Prostate gland (tissue), 2 donors: Measurements from ENCODE around the gene ING5. TPM values are rescaled to one million over a fixed set of nuclear protein-coding genes. Genes with fewer than 3 reads are reported as not detected.

Source experiments
- DNase-seq: peaks from one replicate; pipeline ENCODE4 v3.0.0-alpha.2; 2019; ENCODE audit warnings: low spot score
- H3K27ac ChIP-seq, 2 donors: fragments of 200-600 bp; sonication (generic); 2 replicates each; pipeline ENCODE4 v1.5.1; 2017 to 2019
- H3K27me3 ChIP-seq: fragments of 200-600 bp; sonication (generic); replicated peaks from 2 replicates; pipeline ENCODE4 v1.5.1; 2019; ENCODE audit not compliant: insufficient read depth
- H3K36me3 ChIP-seq, 2 donors: fragments of 200-600 bp; sonication (generic); 1 replicate in 1 of 2; 2 replicates in 1 of 2; pipeline versions ENCODE4 v1.5.1 to v1.8.1; 2017 to 2019
- H3K4me1 ChIP-seq: fragments of 200-600 bp; sonication (generic); replicated peaks from 2 replicates; pipeline ENCODE4 v1.5.1; 2019
- H3K4me3 ChIP-seq, 2 donors: fragments of 200-600 bp; sonication (generic); 2 replicates each; pipeline ENCODE4 v1.5.1; 2017 to 2019
- H3K9me3 ChIP-seq: fragments of 200-600 bp; sonication (generic); 2 replicates; pipeline ENCODE4 v1.5.1; 2017
- POLR2A ChIP-seq: fragments of 450-650 bp; IDR thresholded peaks from one replicate; pipeline ENCODE4 v1.6.1; 2016; ENCODE audit warnings: antibody characterized with exemption, mild to moderate bottlenecking
- POLR2AphosphoS5 ChIP-seq: sonication (generic); formaldehyde crosslinking; IDR thresholded peaks from one replicate; pipeline ENCODE4 v1.6.1; 2017; ENCODE audit warnings: antibody characterized with exemption
- WGBS: methylation state at CpG from one replicate; pipeline ENCODE4 v1.1.5; 2018; 5-methylcytosine and 5-hydroxymethylcytosine counted together
- intact Hi-C: fragments of 100-400 bp; cut with DNase I; formaldehyde crosslinking; loops from one replicate; pipeline ENCODE4 v1.14.2; 2022
- total RNA-seq, 2 donors: library from RNA; depleted of rRNA; stranded (reverse); fragments of >200 nt; gene quantifications; one replicate each; pipeline ENCODE4 v1.1.0, GENCODE V29; 2016
- TF ChIP-seq, protein P1 (sequence below), 4 experiments: fragments of 200-600 bp in 2 of 4; fragments of 450-650 bp in 2 of 4; sonication (generic) in 2 of 4; IDR thresholded peaks; 1 replicate in 3 of 4; 2 replicates in 1 of 4; pipeline ENCODE4 v1.5.1; 2016 to 2019; ENCODE audit warnings: antibody characterized with exemption in 4 of 4, mild to moderate bottlenecking in 2 of 4, moderate library complexity in 2 of 4

Gene ING5
- total RNA-seq, 2 donors from 2014 or later = 65.6 to 84.8 TPM

DNA sequence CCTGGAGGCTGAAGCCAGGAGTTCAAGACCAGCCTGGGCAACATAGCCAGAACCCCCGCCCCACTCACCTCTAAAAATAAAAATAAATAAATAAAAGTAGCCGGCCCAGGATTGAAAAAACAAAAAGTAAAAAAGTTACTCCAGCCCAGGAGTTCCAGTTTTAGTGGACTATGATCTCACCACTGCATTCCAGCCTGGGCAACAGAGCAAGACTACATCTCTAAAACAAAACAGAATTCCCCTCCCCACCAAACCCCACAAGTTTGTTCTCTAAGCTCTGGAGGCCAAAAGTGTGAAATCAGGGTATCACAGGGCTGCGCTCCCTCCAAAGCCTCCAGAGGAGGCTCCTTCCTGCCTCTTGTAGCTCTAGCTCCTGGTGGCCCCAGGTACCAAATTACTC, 34.3 kb downstream of the ING5 start:
- Histone ChIP-seq H3K4me3 (no peak overlapping the region), H3K36me3 (no peaks in the 10 kb centered on the region), H3K27me3 (no peaks in the 10 kb centered on the region), H3K4me1 (no peaks in the 10 kb centered on the region), H3K9me3 (no peaks in the 10 kb centered on the region), H3K27ac (no peak overlapping the region)
- TF ChIP-seq POLR2AphosphoS5 (no peak), POLR2A (no peak)
- TF ChIP-seq, protein P1, sequence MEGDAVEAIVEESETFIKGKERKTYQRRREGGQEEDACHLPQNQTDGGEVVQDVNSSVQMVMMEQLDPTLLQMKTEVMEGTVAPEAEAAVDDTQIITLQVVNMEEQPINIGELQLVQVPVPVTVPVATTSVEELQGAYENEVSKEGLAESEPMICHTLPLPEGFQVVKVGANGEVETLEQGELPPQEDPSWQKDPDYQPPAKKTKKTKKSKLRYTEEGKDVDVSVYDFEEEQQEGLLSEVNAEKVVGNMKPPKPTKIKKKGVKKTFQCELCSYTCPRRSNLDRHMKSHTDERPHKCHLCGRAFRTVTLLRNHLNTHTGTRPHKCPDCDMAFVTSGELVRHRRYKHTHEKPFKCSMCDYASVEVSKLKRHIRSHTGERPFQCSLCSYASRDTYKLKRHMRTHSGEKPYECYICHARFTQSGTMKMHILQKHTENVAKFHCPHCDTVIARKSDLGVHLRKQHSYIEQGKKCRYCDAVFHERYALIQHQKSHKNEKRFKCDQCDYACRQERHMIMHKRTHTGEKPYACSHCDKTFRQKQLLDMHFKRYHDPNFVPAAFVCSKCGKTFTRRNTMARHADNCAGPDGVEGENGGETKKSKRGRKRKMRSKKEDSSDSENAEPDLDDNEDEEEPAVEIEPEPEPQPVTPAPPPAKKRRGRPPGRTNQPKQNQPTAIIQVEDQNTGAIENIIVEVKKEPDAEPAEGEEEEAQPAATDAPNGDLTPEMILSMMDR (IDR thresholded peaks at IDR 0.05) = no peak
- DNase-seq = no peak
- intact Hi-C loops = no loop called here
- WGBS = 81% methylated on average over 3 of the region's 3 CpGs

DNA sequence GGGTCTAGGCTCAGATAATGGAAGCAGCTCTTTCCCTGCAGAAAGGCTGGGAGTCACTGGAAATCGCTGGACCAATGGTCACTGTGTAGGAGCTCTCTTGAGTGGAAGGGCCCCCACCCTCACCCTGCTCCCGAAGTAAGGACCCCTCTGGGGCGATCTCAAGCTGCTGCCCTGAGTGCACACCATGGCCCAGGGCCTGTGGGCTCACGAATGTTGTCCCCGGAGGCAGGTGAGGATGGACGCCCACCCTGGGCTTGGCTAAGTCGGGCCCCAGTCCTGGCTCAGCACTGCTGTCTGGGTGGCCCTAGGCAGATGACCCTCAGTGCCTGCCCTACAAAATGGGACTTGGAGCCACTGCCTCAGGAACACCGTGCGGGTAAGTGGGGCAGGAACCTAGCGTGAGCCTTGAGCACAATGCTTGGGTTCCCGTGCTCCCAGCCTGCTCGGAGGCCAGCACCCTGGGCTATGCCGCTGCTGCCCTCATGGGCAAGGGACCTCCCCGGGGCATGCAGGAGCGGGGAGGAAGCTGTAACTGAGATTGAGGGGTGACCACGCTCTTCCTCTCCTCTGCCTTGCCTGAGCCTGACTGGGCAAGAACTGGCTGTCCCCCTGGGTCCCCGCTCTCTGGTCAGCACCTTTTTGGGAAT, 36.3 kb downstream of the ING5 start:
- WGBS = 93% methylated on average over 17 of the region's 17 CpGs
- intact Hi-C loops = no loop called here

GRCh38 chr2:241739177-241739576, 37.3 kb downstream of the ING5 start:
- TF ChIP-seq POLR2AphosphoS5 (no peak), POLR2A (no peak)
- TF ChIP-seq, protein P1 (IDR thresholded peaks at IDR 0.05) = no peak
- Histone ChIP-seq H3K27ac (no peak overlapping the region), H3K4me1 (no peaks in the 10 kb centered on the region), H3K36me3 (peaks cover 0 to 4% of the 10 kb centered on the region in 2 donors), H3K9me3 (no peaks in the 10 kb centered on the region), H3K27me3 (no peaks in the 10 kb centered on the region), H3K4me3 (no peak overlapping the region)
- 91% methylated on average over 15 of the region's 15 CpGs for WGBS
- DNase-seq = no peak
- intact Hi-C loops = no loop called here

More for the DNA sequence above, 36.3 kb downstream of the ING5 start:
- Histone ChIP-seq H3K36me3 (no peaks in the 10 kb centered on the region), H3K4me3 (no peak overlapping the region), H3K4me1 (no peaks in the 10 kb centered on the region), H3K9me3 (no peaks in the 10 kb centered on the region), H3K27ac (no peak overlapping the region), H3K27me3 (no peaks in the 10 kb centered on the region)
- TF ChIP-seq, protein P1 (IDR thresholded peaks at IDR 0.05) = no peak
- no peak for DNase-seq

- no peaks in the 10 kb centered on the region for H3K4me1 ChIP-seq
- no peak for DNase-seq
- no peaks in the 10 kb centered on the region for H3K27me3 ChIP-seq
- no peak overlapping the region for H3K4me3 ChIP-seq
- intact Hi-C loops = no loop called here
- 93% methylated on average over 12 of the region's 12 CpGs for WGBS
- peaks cover 0 to 4% of the 10 kb centered on the region in 2 donors for H3K36me3 ChIP-seq
- no peak overlapping the region for H3K27ac ChIP-seq
- no peaks in the 10 kb centered on the region for H3K9me3 ChIP-seq
- TF ChIP-seq POLR2A (no peak), POLR2AphosphoS5 (no peak)
- TF ChIP-seq, protein P1 (IDR thresholded peaks at IDR 0.05) = no peak
Measured at GRCh38 chr2:241739651-241740050, 37.8 kb downstream of the ING5 start.

- 37% methylated on average over 10 of the region's 10 CpGs for WGBS
- intact Hi-C loops = no loop called here
Measured at GRCh38 chr2:241741016-241741415, 39.2 kb downstream of the ING5 start.

More at GRCh38 chr2:241741016-241741415, 39.2 kb downstream of the ING5 start:
- Histone ChIP-seq H3K27ac (no peak overlapping the region), H3K4me3 (no peak overlapping the region), H3K27me3 (no peaks in the 10 kb centered on the region), H3K36me3 (peaks cover 0 to 4% of the 10 kb centered on the region in 2 donors), H3K4me1 (no peaks in the 10 kb centered on the region), H3K9me3 (no peaks in the 10 kb centered on the region)
- TF ChIP-seq POLR2AphosphoS5 (peak; percentile 44), POLR2A (no peak)
- no peak for DNase-seq
